Breast epithelium (tissue), 3 donors: Measurements from ENCODE around the gene GPC6.

Experiments used
- CTCF ChIP-seq, 3 donors: fragments of 450-650 bp; IDR thresholded peaks; one replicate each; pipeline ENCODE4 v1.5.1; 2016 to 2017; ENCODE audit warnings: antibody characterized with exemption in 3 of 3, mild to moderate bottlenecking in 3 of 3, moderate library complexity in 3 of 3
- POLR2A ChIP-seq: fragments of 450-650 bp; IDR thresholded peaks from one replicate; pipeline ENCODE4 v1.6.1; 2016; ENCODE audit warnings: antibody characterized with exemption, mild to moderate bottlenecking, moderate library complexity

GRCh38 chr13:93927431-93927830 lies 700.8 kb downstream of the GPC6 start:
- no peak for TF ChIP-seq CTCF (IDR thresholded peaks at IDR 0.05)
- TF ChIP-seq POLR2A, result no peak
